GM06990 (cell line): ENCODE data around the gene CERT1.

Experiments
- DNase-seq: peaks from one replicate; pipeline ENCODE4 v3.0.0-alpha.2; 2011; ENCODE audit not compliant: insufficient read length; ENCODE audit errors: extremely low read depth
- H3K27me3 ChIP-seq: replicated peaks from 2 replicates; pipeline ENCODE4 v1.6.0; 2011; ENCODE audit warnings: low read length; ENCODE audit not compliant: control insufficient read depth, insufficient read depth
- H3K36me3 ChIP-seq: 2 replicates; pipeline ENCODE4 v1.5.1; 2011; ENCODE audit warnings: low read length; ENCODE audit not compliant: control insufficient read depth, insufficient read depth
- H3K4me3 ChIP-seq: replicated peaks from 2 replicates; pipeline ENCODE4 v1.5.1; 2011; ENCODE audit warnings: low read depth, mild to moderate bottlenecking, control low read depth, low read length
- CTCF ChIP-seq: IDR thresholded peaks from 2 replicates; pipeline ENCODE4 v1.5.1; 2011; ENCODE audit warnings: low read length, control low read depth, mild to moderate bottlenecking, inconsistent platforms; ENCODE audit not compliant: insufficient read depth, poor library complexity, severe bottlenecking

Gene CERT1

DNA sequence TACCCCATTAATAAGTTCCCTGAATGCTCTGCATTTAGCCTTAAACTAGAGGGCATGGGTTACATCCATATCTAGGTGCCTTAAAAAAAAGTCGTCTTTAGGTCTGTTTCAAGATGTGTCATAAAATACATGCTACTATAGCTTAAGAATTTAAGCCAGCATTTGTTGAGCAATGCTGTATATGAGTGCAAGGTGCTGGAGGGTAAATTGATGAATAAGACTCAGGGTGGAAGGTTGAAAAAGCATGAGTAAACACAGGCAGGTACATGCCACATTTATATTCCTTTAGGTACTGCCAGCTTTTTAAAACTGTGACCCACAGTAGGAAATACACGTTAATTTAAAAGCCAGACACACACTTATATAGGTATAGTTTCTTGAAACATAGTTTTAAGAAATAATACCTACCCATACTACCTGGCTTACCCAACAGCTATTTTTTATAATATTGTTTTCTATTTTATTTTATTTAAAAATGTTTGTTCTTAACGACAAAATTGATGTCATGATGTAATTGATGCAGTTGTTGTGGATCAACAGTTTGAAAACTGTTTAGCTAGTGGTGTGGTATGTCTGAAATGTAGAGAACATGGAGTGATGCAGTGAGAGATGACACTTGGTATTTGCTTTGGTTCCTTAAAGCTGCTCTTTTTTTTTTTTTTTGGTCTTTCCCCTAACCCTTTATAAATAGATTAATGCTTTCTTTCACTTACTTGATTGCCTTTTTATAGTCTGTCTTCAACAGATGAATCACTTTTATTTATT is 170.5 kb downstream of the CERT1 start:
- TF ChIP-seq CTCF = no peak
- no peak for DNase-seq
- Histone ChIP-seq H3K27me3 (no peaks in the 10 kb centered on the region), H3K36me3 (peaks cover 1% of the 10 kb centered on the region), H3K4me3 (no peak overlapping the region)

GRCh38 chr5:75338408-75338807 is 173.0 kb downstream of the CERT1 start:
- Histone ChIP-seq H3K36me3 (no peaks in the 10 kb centered on the region; the same call in 1 of the 2 replicates), H3K27me3 (no peaks in the 10 kb centered on the region), H3K4me3 (peak overlapping the region; percentile 99)
- DNase-seq = no peak
- no peak for TF ChIP-seq CTCF

DNA sequence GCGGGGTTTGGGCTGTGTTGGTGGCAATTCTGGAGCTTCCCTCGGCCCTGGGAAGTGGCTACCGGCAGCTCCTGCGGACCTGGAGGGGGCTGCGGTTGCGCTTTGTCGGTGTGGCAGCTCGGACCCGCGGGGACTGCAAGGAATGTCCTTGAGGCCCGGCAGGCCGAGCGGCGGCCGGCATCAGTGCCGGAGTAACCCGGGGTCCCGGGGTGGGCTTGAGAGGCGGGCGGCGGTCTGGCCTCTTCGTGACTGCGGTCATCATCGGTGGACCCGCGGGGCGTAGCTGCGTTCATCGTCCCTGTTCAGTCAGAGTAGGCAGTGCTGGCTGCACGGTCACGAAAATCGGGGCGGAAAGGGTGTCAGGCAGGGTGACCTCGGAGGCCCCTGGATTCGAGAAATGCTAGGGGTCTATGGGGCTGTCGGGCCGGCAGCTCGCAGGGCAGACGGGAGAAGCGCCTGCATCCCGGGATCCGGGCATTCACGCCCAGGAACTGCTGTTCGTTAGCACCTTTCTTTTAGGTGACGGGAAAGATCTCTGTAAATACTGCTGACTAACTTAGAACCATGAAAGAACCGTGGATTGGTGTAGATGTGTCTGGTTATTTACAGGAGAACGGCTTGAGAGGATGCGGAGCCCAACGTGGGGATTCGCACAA is 173.9 kb downstream of the CERT1 start:
- Histone ChIP-seq H3K36me3 (no peaks in the 10 kb centered on the region), H3K4me3 (peak overlapping the region; percentile 99), H3K27me3 (no peaks in the 10 kb centered on the region)
- no peak for DNase-seq
- TF ChIP-seq CTCF = no peak

- Histone ChIP-seq H3K4me3 (peak within 1 kb of the TSS; percentile 99), H3K27me3 (no peaks in the 10 kb centered on the region), H3K36me3 (no peaks in the 10 kb centered on the region)
- peak; percentile 97 for DNase-seq
- TF ChIP-seq CTCF = peak; percentile 20
Measured at GRCh38 chr5:75336615-75337336, 174.7 kb downstream of the CERT1 start, which contains the start of gene HMGCR. HMGCR (plus strand) TSS chr5:75337220; CDS start chr5:75342606, 5,386 bp downstream.

- no peaks in the 10 kb centered on the region for H3K36me3 ChIP-seq
- peak overlapping the region; percentile 82 for H3K4me3 ChIP-seq
- no peak for DNase-seq
- no peaks in the 10 kb centered on the region for H3K27me3 ChIP-seq
- no peak for TF ChIP-seq CTCF
Measured at GRCh38 chr5:75335952-75336614, 175.3 kb downstream of the CERT1 start.
